HEK293 (cell line): Measurements from ENCODE around the gene C16orf92.

Experiments used
- EGR2 ChIP-seq: fragments of 450-650 bp; formaldehyde crosslinking; IDR thresholded peaks from 2 replicates; pipeline ENCODE4 v1.5.1; 2016; ENCODE audit warnings: low read depth, missing biosample characterization, missing genetic modification characterization
- GFI1B ChIP-seq: fragments of 450-650 bp; formaldehyde crosslinking; IDR thresholded peaks from 2 replicates; pipeline ENCODE4 v1.5.1; 2016; ENCODE audit warnings: missing biosample characterization, missing genetic modification characterization
- IKZF3 ChIP-seq: fragments of 450-650 bp; IDR thresholded peaks from 2 replicates; pipeline ENCODE4 v1.5.0; 2018; ENCODE audit warnings: missing biosample characterization, mild to moderate bottlenecking, missing genetic modification characterization, moderate library complexity
- KLF1 ChIP-seq: fragments of 450-650 bp; formaldehyde crosslinking; IDR thresholded peaks from 2 replicates; pipeline ENCODE4 v1.5.1; 2016; ENCODE audit warnings: missing biosample characterization, missing genetic modification characterization
- KLF10 ChIP-seq: fragments of 450-650 bp; IDR thresholded peaks from 2 replicates; pipeline ENCODE4 v1.5.1; 2018; ENCODE audit warnings: missing biosample characterization, mild to moderate bottlenecking, missing genetic modification characterization
- MZF1 ChIP-seq: fragments of 450-650 bp; formaldehyde crosslinking; IDR thresholded peaks from 2 replicates; pipeline ENCODE4 v1.5.1; 2017; ENCODE audit warnings: missing biosample characterization, missing genetic modification characterization, borderline replicate concordance
- OSR2 ChIP-seq: fragments of 450-650 bp; formaldehyde crosslinking; IDR thresholded peaks from 2 replicates; pipeline ENCODE4 v1.5.1; 2016; ENCODE audit warnings: missing biosample characterization, missing genetic modification characterization
- REPIN1 ChIP-seq: fragments of 450-650 bp; formaldehyde crosslinking; IDR thresholded peaks from 2 replicates; pipeline ENCODE4 v1.5.1; 2017; ENCODE audit warnings: missing biosample characterization, missing genetic modification characterization, low read depth
- SALL2 ChIP-seq: fragments of 450-650 bp; formaldehyde crosslinking; IDR thresholded peaks from 2 replicates; pipeline ENCODE4 v1.5.0; 2017; ENCODE audit warnings: missing biosample characterization, mild to moderate bottlenecking, missing genetic modification characterization, borderline replicate concordance
- SP7 ChIP-seq: fragments of 450-650 bp; formaldehyde crosslinking; IDR thresholded peaks from 2 replicates; pipeline ENCODE4 v1.5.1; 2016; ENCODE audit warnings: missing biosample characterization, missing genetic modification characterization
- YY1 ChIP-seq: fragments of 450-650 bp; formaldehyde crosslinking; IDR thresholded peaks from 2 replicates; pipeline ENCODE4 v1.5.1; 2018; ENCODE audit warnings: missing biosample characterization, missing genetic modification characterization
- ZNF155 ChIP-seq: fragments of 450-650 bp; formaldehyde crosslinking; IDR thresholded peaks from 2 replicates; pipeline ENCODE4 v1.5.1; 2016; ENCODE audit warnings: missing biosample characterization, missing genetic modification characterization
- ZNF211 ChIP-seq: fragments of 450-650 bp; formaldehyde crosslinking; IDR thresholded peaks from 2 replicates; pipeline ENCODE4 v1.5.1; 2016; ENCODE audit warnings: low read depth, missing biosample characterization, missing genetic modification characterization
- ZNF350 ChIP-seq: fragments of 450-650 bp; formaldehyde crosslinking; IDR thresholded peaks from 2 replicates; pipeline ENCODE4 v1.5.0; 2017; ENCODE audit warnings: missing biosample characterization, mild to moderate bottlenecking, missing genetic modification characterization
- ZNF394 ChIP-seq: fragments of 450-650 bp; formaldehyde crosslinking; IDR thresholded peaks from 2 replicates; pipeline ENCODE4 v1.5.1; 2016; ENCODE audit warnings: missing biosample characterization, missing genetic modification characterization, mild to moderate bottlenecking, moderate library complexity, borderline replicate concordance
- ZNF521 ChIP-seq: fragments of 450-650 bp; formaldehyde crosslinking; IDR thresholded peaks from 2 replicates; pipeline ENCODE4 v1.5.1; 2017; ENCODE audit warnings: missing biosample characterization, mild to moderate bottlenecking, missing genetic modification characterization
- ZNF529 ChIP-seq: fragments of 450-650 bp; formaldehyde crosslinking; IDR thresholded peaks from 2 replicates; pipeline ENCODE4 v1.5.1; 2017; ENCODE audit warnings: missing genetic modification characterization, missing biosample characterization; ENCODE audit not compliant: insufficient replicate concordance
- ZNF530 ChIP-seq: fragments of 450-650 bp; formaldehyde crosslinking; IDR thresholded peaks from 2 replicates; pipeline ENCODE4 v1.5.1; 2016; ENCODE audit warnings: low read depth, missing biosample characterization, missing genetic modification characterization
- ZNF658 ChIP-seq: fragments of 450-650 bp; formaldehyde crosslinking; IDR thresholded peaks from 2 replicates; pipeline ENCODE4; 2016; ENCODE audit warnings: missing biosample characterization, missing genetic modification characterization
- TF ChIP-seq, protein P1 (sequence below): fragments of 450-650 bp; IDR thresholded peaks from 2 replicates; pipeline ENCODE4 v1.5.1; 2018; ENCODE audit warnings: missing biosample characterization, missing genetic modification characterization
- TF ChIP-seq, protein P2 (sequence below): fragments of 450-650 bp; formaldehyde crosslinking; IDR thresholded peaks from 2 replicates; pipeline ENCODE4 v1.5.1; 2017; ENCODE audit warnings: missing biosample characterization, missing genetic modification characterization
- TF ChIP-seq, protein P3 (sequence below): fragments of 450-650 bp; formaldehyde crosslinking; IDR thresholded peaks from 2 replicates; pipeline ENCODE4 v1.5.1; 2016; ENCODE audit warnings: missing biosample characterization, missing genetic modification characterization
- TF ChIP-seq, protein P4 (sequence below): fragments of 450-650 bp; formaldehyde crosslinking; IDR thresholded peaks from 2 replicates; pipeline ENCODE4; 2016; ENCODE audit warnings: missing biosample characterization, missing genetic modification characterization
- TF ChIP-seq, protein P5 (sequence below): fragments of 450-650 bp; formaldehyde crosslinking; IDR thresholded peaks from 2 replicates; pipeline ENCODE4 v1.5.1; 2016; ENCODE audit warnings: missing biosample characterization, missing genetic modification characterization
- TF ChIP-seq, protein P6 (sequence below): fragments of 450-650 bp; formaldehyde crosslinking; IDR thresholded peaks from 2 replicates; pipeline ENCODE4 v1.5.1; 2016; ENCODE audit warnings: missing biosample characterization, missing genetic modification characterization

C16orf92 gene

DNA sequence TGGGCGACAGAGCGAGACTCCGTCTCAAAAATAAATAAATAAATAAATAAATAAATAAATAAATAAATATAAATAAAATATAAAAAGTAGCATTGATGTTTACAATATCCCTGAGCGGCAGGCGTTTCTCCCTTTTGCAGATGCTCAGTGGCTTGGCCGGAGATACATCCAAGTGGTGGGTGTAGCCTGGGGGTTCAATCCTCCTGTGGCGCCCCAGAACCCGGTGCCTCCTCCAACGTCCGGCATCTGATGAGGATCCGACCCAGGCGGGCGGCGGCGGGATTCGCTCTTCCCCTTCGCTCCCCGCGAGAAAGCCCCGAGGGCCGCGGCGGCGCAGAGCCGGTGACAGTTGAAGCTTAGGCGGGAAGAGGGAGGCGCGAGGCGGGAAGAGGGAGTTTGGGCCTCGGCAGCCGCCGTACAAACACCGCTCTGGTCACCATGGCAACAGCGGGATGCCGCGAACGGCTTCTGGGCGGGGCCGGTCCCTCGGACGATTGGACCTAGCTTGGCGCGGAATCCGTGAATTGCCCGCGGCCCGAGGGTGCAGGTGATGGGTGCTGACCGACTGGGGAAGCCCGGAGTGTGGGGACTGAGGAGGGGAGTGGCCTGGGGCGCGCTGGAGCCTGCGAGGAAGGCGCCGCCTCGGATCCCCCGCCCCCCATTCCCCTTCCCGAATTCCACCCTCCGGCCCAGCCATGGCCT, 29.8 kb downstream of the C16orf92 start (continued):
- TF ChIP-seq ZNF394 (tag by site-specific recombination) (peak; percentile 100), MZF1 (tag by site-specific recombination) (peak; percentile 96), KLF1 (tag by site-specific recombination) (peak; percentile 87), GFI1B (tag by site-specific recombination) (peak; percentile 76), IKZF3 (tag by site-specific recombination) (peak; percentile 96), ZNF529 (tag by site-specific recombination) (no peak), OSR2 (tag by site-specific recombination) (peak; percentile 45; the same call in 1 of the 2 replicates), SALL2 (tag by site-specific recombination) (no peak), ZNF155 (tag by site-specific recombination) (no peak), ZNF521 (no peak), ZNF211 (tag by site-specific recombination) (no peak), ZNF658 (tag by site-specific recombination) (no peak), YY1 (tag by site-specific recombination) (peak; percentile 59; the same call in 1 of the 2 replicates), REPIN1 (tag by site-specific recombination) (0 out of 2 replicates have a peak, but pooled peaks have one; percentile 64), KLF10 (tag by site-specific recombination) (no peak), EGR2 (peak; percentile 65), SP7 (tag by site-specific recombination) (peak; percentile 91), ZNF350 (tag by site-specific recombination) (no peak), ZNF530 (tag by site-specific recombination) (peak; percentile 94; the same call in 1 of the 2 replicates)
- TF ChIP-seq, protein P1, sequence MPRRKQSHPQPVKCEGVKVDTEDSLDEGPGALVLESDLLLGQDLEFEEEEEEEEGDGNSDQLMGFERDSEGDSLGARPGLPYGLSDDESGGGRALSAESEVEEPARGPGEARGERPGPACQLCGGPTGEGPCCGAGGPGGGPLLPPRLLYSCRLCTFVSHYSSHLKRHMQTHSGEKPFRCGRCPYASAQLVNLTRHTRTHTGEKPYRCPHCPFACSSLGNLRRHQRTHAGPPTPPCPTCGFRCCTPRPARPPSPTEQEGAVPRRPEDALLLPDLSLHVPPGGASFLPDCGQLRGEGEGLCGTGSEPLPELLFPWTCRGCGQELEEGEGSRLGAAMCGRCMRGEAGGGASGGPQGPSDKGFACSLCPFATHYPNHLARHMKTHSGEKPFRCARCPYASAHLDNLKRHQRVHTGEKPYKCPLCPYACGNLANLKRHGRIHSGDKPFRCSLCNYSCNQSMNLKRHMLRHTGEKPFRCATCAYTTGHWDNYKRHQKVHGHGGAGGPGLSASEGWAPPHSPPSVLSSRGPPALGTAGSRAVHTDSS (tag by site-specific recombination) = no peak
- TF ChIP-seq, protein P2, sequence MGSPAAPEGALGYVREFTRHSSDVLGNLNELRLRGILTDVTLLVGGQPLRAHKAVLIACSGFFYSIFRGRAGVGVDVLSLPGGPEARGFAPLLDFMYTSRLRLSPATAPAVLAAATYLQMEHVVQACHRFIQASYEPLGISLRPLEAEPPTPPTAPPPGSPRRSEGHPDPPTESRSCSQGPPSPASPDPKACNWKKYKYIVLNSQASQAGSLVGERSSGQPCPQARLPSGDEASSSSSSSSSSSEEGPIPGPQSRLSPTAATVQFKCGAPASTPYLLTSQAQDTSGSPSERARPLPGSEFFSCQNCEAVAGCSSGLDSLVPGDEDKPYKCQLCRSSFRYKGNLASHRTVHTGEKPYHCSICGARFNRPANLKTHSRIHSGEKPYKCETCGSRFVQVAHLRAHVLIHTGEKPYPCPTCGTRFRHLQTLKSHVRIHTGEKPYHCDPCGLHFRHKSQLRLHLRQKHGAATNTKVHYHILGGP (tag by site-specific recombination) = no peak
- TF ChIP-seq, protein P3, sequence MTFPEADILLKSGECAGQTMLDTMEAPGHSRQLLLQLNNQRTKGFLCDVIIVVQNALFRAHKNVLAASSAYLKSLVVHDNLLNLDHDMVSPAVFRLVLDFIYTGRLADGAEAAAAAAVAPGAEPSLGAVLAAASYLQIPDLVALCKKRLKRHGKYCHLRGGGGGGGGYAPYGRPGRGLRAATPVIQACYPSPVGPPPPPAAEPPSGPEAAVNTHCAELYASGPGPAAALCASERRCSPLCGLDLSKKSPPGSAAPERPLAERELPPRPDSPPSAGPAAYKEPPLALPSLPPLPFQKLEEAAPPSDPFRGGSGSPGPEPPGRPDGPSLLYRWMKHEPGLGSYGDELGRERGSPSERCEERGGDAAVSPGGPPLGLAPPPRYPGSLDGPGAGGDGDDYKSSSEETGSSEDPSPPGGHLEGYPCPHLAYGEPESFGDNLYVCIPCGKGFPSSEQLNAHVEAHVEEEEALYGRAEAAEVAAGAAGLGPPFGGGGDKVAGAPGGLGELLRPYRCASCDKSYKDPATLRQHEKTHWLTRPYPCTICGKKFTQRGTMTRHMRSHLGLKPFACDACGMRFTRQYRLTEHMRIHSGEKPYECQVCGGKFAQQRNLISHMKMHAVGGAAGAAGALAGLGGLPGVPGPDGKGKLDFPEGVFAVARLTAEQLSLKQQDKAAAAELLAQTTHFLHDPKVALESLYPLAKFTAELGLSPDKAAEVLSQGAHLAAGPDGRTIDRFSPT (tag by site-specific recombination) = no peak
- TF ChIP-seq, protein P4, sequence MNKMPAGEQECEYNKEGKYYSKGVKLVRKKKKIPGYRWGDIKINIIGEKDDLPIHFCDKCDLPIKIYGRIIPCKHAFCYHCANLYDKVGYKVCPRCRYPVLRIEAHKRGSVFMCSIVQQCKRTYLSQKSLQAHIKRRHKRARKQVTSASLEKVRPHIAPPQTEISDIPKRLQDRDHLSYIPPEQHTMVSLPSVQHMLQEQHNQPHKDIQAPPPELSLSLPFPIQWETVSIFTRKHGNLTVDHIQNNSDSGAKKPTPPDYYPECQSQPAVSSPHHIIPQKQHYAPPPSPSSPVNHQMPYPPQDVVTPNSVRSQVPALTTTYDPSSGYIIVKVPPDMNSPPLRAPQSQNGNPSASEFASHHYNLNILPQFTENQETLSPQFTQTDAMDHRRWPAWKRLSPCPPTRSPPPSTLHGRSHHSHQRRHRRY = no peak
- TF ChIP-seq, protein P5, sequence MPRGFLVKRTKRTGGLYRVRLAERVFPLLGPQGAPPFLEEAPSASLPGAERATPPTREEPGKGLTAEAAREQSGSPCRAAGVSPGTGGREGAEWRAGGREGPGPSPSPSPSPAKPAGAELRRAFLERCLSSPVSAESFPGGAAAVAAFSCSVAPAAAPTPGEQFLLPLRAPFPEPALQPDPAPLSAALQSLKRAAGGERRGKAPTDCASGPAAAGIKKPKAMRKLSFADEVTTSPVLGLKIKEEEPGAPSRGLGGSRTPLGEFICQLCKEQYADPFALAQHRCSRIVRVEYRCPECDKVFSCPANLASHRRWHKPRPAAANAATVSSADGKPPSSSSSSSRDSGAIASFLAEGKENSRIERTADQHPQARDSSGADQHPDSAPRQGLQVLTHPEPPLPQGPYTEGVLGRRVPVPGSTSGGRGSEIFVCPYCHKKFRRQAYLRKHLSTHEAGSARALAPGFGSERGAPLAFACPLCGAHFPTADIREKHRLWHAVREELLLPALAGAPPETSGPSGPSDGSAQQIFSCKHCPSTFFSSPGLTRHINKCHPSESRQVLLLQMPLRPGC = peak; percentile 97
- TF ChIP-seq, protein P6, sequence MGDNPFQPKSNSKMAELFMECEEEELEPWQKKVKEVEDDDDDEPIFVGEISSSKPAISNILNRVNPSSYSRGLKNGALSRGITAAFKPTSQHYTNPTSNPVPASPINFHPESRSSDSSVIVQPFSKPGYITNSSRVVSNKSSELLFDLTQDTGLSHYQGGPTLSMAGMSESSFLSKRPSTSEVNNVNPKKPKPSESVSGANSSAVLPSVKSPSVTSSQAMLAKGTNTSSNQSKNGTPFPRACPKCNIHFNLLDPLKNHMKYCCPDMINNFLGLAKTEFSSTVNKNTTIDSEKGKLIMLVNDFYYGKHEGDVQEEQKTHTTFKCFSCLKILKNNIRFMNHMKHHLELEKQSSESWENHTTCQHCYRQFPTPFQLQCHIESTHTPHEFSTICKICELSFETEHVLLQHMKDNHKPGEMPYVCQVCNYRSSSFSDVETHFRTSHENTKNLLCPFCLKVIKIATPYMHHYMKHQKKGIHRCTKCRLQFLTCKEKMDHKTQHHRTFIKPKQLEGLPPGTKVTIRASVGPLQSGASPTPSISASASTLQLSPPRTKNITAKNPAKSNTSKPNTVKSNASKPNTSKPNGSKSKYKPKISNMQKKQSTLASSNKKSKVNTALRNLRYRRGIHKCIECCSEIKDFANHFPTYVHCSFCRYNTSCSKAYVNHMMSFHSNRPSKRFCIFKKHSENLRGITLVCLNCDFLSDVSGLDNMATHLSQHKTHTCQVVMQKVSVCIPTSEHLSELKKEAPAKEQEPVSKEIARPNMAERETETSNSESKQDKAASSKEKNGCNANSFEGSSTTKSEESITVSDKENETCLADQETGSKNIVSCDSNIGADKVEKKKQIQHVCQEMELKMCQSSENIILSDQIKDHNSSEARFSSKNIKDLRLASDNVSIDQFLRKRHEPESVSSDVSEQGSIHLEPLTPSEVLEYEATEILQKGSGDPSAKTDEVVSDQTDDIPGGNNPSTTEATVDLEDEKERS (tag by site-specific recombination) = no peak
